Stimulated activated CD4-positive, alpha-beta T cell treated with anti-CD3 and anti-CD28 coated beads, Interleukin-1b, Interleukin-23, amount 100 ng/mL, for 24 hours (primary cell): ENCODE results near the gene TEX22.

Experiments used
- DNase-seq, 4 experiments: peaks; one replicate each; pipeline ENCODE4 v3.0.0-alpha.2; 2020; ENCODE audit warnings: low read depth in 4 of 4, low spot score in 1 of 4

TEX22 gene

GRCh38 chr14:105455086-105455640 is 56.8 kb downstream of the TEX22 start:
- no peak for DNase-seq

DNA sequence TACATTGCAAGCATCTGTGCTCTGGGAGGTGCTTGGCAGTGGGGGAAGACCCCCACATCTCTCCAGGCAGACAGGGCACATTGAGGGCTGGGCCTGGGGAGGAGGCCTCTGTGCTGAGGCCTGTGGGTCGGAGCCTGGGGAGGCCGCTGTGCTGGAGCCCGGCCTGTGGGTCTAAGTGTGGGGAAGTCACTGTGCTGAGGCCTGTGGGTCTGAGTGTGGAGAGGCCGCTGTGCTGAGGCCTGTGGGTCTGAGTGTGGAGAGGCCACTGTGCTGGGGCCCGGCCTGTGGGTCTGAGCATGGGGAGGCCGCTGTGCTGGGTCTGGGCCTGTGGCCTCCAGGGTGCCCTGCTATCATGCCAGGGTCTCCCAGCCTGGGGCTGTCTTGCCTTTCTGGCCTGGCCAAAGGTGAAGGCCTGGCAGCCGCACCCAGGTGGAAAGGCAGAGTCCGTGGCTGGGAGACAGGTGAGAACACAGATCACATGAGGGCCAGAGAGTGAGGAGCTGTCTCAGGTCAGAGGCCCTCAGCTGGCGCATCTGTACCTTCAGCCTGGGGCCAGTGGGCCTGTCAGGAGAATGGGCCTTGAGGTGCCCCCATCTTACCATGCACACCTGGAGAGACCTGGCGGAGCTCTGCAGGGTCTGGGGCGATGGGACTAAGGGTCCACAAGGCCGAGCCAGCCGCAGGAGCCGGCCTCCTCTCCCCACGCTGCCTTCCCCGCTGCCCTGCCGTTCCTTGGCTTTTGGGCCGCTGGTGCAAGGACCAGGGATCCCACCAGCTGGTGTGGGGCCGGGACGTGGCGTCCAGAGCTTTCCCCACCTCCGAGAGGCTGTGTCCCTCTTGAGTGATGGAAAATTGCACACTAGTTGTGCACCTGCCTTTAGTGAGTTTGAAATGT is 57.7 kb downstream of the TEX22 start:
- DNase-seq = no peak

DNA sequence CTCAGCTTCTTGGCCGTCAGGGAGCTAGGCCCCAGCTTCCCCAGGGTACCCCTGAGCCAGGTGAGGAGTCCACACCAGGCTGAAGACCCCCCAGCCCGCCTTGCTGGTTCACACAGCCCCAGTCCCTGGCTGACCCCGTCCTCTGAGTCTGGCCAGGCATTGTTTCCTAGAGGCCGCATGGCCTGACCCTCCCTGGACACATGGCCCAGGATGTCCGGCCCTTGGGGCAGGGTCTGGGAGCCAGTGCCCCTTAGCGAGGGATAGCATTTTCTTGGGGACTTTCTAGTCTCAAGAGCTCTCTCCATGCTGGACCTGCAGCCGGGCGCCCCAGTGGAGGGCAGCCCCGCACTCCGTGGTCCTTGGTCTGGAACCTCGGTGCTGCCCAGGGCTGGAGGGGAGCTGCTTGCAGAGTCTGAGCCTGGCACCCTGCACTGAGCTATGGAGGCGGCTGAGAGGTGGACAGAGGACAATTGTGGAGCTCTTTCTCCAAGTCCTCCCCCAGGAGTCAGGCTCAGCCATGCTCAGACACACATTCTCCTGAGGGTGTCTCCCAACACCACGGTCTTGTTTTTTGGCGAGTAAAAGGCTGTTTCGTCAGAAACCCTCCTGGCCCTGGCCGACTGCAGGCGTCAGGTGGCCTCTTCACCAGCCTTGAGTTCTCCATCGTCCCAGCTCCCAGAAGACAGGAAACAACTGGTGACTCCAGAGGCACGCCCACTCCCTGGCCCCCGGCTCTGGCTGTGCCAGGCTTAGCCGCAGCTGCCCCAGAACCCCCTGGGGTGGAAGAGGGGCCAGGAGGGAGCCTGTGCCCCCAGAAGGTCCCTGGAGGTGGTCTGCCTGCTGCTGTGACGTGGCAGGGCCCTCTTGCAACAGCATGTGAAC is 58.6 kb downstream of the TEX22 start:
- no peak for DNase-seq

DNA sequence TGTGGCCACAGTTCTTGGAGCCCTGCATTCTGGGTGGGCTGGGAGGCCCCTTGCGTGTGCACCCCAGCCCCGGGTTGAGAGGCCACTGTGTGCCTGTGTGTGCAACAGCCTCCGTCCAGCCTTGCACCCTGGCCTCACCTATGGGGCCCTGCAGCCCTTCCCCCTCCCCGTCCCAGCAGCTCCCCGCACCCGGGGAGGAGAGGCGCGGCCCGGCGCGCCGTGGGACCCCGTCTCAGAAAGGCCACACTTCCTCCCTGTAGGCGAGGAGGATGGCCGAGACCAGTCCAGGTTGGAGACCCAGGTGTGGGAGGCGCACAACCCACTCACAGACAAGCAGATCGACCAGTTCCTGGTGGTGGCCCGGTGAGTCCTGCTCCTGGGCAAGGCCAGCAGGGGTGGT is 59.7 kb downstream of the TEX22 start:
- no peak for DNase-seq

DNA sequence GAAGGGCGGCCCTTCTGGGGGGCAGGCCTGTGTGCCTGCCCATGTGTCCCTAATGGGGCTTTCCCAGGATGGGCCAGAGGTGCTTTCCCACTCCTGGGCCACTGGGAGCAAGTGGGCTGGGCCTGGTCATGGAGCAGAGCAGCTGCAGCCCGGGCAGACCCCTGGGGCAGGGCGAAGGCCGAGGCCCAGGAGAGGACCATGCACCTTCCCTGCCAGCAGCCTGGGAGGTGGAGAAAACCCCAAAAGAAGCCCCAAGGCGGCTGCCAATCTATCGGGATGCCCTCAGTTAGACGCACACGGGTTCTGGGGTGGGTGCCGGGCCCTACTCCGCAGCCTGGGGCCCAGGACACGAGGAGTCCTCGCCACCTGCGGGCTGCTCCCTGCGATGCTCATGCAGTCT is 60.2 kb downstream of the TEX22 start:
- DNase-seq = no peak

- no peak for DNase-seq
Observed at GRCh38 chr14:105460116-105460515, 61.8 kb downstream of the TEX22 start.

- DNase-seq = no peak
Observed at GRCh38 chr14:105460616-105461015, 62.3 kb downstream of the TEX22 start.

- DNase-seq = no peak
Observed at GRCh38 chr14:105461903-105462302, 63.6 kb downstream of the TEX22 start.
